Endothelial cell of umbilical vein (primary cell): ENCODE results near the gene SLC39A12. TPM values are rescaled to one million over a fixed set of nuclear protein-coding genes. Genes with fewer than 3 reads are reported as not detected.
A peak's percentile ranks its signal among the peaks of the same experiment; 100 is the strongest.

Source experiments
- BruUV-seq: library from RNA; stranded (reverse); fragments of 400-500 nt; replicated peaks from 2 replicates; lab custom pipeline; 2021; lab: Mats Ljungman, UMichigan
- CTCF ChIA-PET: fragments of 300-600, 350-600 bp; sonication (Branson Sonifier 250); formaldehyde crosslinking; loops from one replicate; lab custom pipeline; 2021; ENCODE audit warnings: antibody characterized with exemption, inconsistent platforms; lab: Charles Lee
- POLR2A ChIA-PET: fragments of 300-600, 350-600 bp; sonication (Branson Sonifier 250); formaldehyde crosslinking; loops from one replicate; lab custom pipeline; 2021; ENCODE audit warnings: antibody characterized with exemption, inconsistent platforms; lab: Charles Lee
- DNase-seq: peaks from one replicate; pipeline ENCODE4 v3.0.0-alpha.2; 2011; ENCODE audit warnings: low read depth, low spot score
- FAIRE-seq: peaks from 2 replicates; lab custom pipeline; 2011; peaks lifted over from hg19 to GRCh38; lab: Jason Lieb, UNC
- H2AFZ ChIP-seq: 2 replicates; pipeline ENCODE4 v1.6.0; 2012; ENCODE audit warnings: low read depth, low read length, control low read depth, inconsistent platforms
- H3K27ac ChIP-seq: 2 replicates; pipeline ENCODE4 v1.5.1; 2011; ENCODE audit warnings: low read depth, mild to moderate bottlenecking, control low read depth, low read length, moderate library complexity; ENCODE audit not compliant: insufficient read depth
- H3K27me3 ChIP-seq, 2 experiments: 2 replicates each; pipeline versions ENCODE4 v1.6.0 to v1.6.1; 2011; ENCODE audit warnings: low read length in 2 of 2, mixed read lengths in 1 of 2; ENCODE audit not compliant: control insufficient read depth in 2 of 2, insufficient read depth in 2 of 2
- H3K36me3 ChIP-seq, 2 experiments: 2 replicates in 1 of 2; 3 replicates in 1 of 2; pipeline ENCODE4 v1.5.1; 2011; ENCODE audit warnings: low read length in 2 of 2, mild to moderate bottlenecking in 1 of 2, moderate library complexity in 1 of 2; ENCODE audit not compliant: control insufficient read depth in 2 of 2, insufficient read depth in 2 of 2; ENCODE audit errors: extremely low read depth in 1 of 2
- H3K4me1 ChIP-seq: 3 replicates; pipeline ENCODE4 v1.5.1; 2011; ENCODE audit warnings: mild to moderate bottlenecking, low read length; ENCODE audit not compliant: control insufficient read depth, insufficient read depth; ENCODE audit errors: extremely low read depth
- H3K4me2 ChIP-seq: 2 replicates; pipeline ENCODE4 v1.6.1; 2011; ENCODE audit warnings: low read length, control low read depth, mixed read lengths; ENCODE audit not compliant: insufficient read depth
- H3K4me3 ChIP-seq, 3 experiments: fragments of 200-600 bp in 1 of 3; sonication (generic), shearing (Covaris generic) in 1 of 3; replicated peaks in 1 of 3; 2 replicates each; pipeline ENCODE4 v1.5.1; 2011 to 2016; ENCODE audit warnings: control low read depth in 3 of 3, low read length in 3 of 3, mild to moderate bottlenecking in 2 of 3, inconsistent platforms in 1 of 3, low read depth in 1 of 3, moderate library complexity in 1 of 3; ENCODE audit not compliant: insufficient read depth in 1 of 3
- H3K79me2 ChIP-seq: 2 replicates; pipeline ENCODE4 v1.6.0; 2012; ENCODE audit warnings: low read length, inconsistent platforms; ENCODE audit not compliant: control insufficient read depth, insufficient read depth
- H3K9ac ChIP-seq: replicated peaks from 2 replicates; pipeline ENCODE3; 2011; ENCODE audit warnings: low read length, control low read depth; ENCODE audit not compliant: insufficient read depth; ENCODE audit errors: extremely low read depth
- H3K9me1 ChIP-seq: replicated peaks from 3 replicates; pipeline ENCODE4 v1.6.0; 2011; ENCODE audit warnings: mild to moderate bottlenecking, low read length; ENCODE audit not compliant: control insufficient read depth, insufficient read depth; ENCODE audit errors: extremely low read depth
- H3K9me3 ChIP-seq: replicated peaks from 2 replicates; pipeline ENCODE4 v1.5.1; 2012; ENCODE audit warnings: low read length, inconsistent platforms; ENCODE audit not compliant: control insufficient read depth, insufficient read depth
- H4K20me1 ChIP-seq: replicated peaks from 2 replicates; pipeline ENCODE3; 2011; ENCODE audit warnings: mild to moderate bottlenecking, low read length; ENCODE audit not compliant: control insufficient read depth, insufficient read depth; ENCODE audit errors: extremely low read depth
- EZH2 ChIP-seq: IDR thresholded peaks from 2 replicates; pipeline ENCODE4 v1.6.1; 2012; ENCODE audit warnings: borderline replicate concordance, low read depth, mild to moderate bottlenecking, moderate library complexity, low read length, inconsistent platforms; ENCODE audit not compliant: severe bottlenecking
- FOS ChIP-seq: IDR thresholded peaks from 2 replicates; pipeline ENCODE4 v1.6.1; 2011; ENCODE audit warnings: mild to moderate bottlenecking, low read length, moderate library complexity, borderline replicate concordance; ENCODE audit not compliant: insufficient read depth
- GATA2 ChIP-seq: IDR thresholded peaks from 2 replicates; pipeline ENCODE4 v1.7.0; 2011; ENCODE audit warnings: low read depth, mild to moderate bottlenecking, moderate library complexity, mixed read lengths, low read length; ENCODE audit not compliant: insufficient read length, insufficient read depth
- JUN ChIP-seq: IDR thresholded peaks from 2 replicates; pipeline ENCODE4 v1.6.1; 2011; ENCODE audit warnings: borderline replicate concordance, low read depth; ENCODE audit not compliant: insufficient read length, insufficient read depth
- MYC ChIP-seq: IDR thresholded peaks from one replicate; pipeline ENCODE4 v1.6.1; 2011; ENCODE audit warnings: mild to moderate bottlenecking, low read depth, low read length
- POLR2A ChIP-seq: IDR thresholded peaks from 2 replicates; pipeline ENCODE4 v1.6.1; 2012; ENCODE audit warnings: low read depth, mild to moderate bottlenecking, control low read depth, low read length
- POLR2AphosphoS5 ChIP-seq: IDR thresholded peaks from 2 replicates; pipeline ENCODE4 v1.6.1; 2012; ENCODE audit warnings: low read depth, mild to moderate bottlenecking, control low read depth, low read length, moderate library complexity; ENCODE audit not compliant: insufficient read depth
- dilution Hi-C: fragments of 300-500 bp; cut with MboI; formaldehyde crosslinking; loops from one replicate; pipeline ENCODE4 v1.15.0; 2019; ENCODE audit warnings: low sequenced_read_pairs; ENCODE audit not compliant: extremely low pct_ligation_motif_present
- intact Hi-C: fragments of 100-400 bp; cut with micrococcal nuclease; formaldehyde crosslinking; loops from one replicate; pipeline ENCODE4 v1.10.0; 2022
- polyA plus RNA-seq, 4 experiments: library from polyadenylated mRNA; depleted of rRNA in 3 of 4; stranded (reverse) in 3 of 4; unstranded in 1 of 4; fragments of >200 nt; gene quantifications; 2 replicates each; pipeline versions ENCODE4 v1.2.1 to v1.2.3, GENCODE V29; 2011 to 2012; ENCODE audit warnings: missing spikeins in 1 of 4
- total RNA-seq: library from RNA; stranded (reverse); gene quantifications from 2 replicates; pipeline ENCODE4 v1.2.3, GENCODE V29; 2021
- TF ChIP-seq, protein P1 (sequence below): IDR thresholded peaks from 2 replicates; pipeline ENCODE4 v1.6.1; 2011; ENCODE audit not compliant: insufficient read depth, insufficient read length
- TF ChIP-seq, protein P2 (sequence below), 2 donors: IDR thresholded peaks; 1 replicate in 1 of 2; 2 replicates in 1 of 2; pipeline ENCODE4 v1.5.1; 2011; ENCODE audit warnings: low read length in 2 of 2, mild to moderate bottlenecking in 2 of 2, moderate library complexity in 2 of 2, control low read depth in 1 of 2, inconsistent platforms in 1 of 2, low read depth in 1 of 2; ENCODE audit not compliant: insufficient read depth in 1 of 2; ENCODE audit errors: extremely low read depth in 1 of 2

Gene SLC39A12
- total and polyA plus RNA-seq, 2 donors (not counting 3 experiments of a cell fraction or from before 2014, with no cell fraction given): not detected

DNA sequence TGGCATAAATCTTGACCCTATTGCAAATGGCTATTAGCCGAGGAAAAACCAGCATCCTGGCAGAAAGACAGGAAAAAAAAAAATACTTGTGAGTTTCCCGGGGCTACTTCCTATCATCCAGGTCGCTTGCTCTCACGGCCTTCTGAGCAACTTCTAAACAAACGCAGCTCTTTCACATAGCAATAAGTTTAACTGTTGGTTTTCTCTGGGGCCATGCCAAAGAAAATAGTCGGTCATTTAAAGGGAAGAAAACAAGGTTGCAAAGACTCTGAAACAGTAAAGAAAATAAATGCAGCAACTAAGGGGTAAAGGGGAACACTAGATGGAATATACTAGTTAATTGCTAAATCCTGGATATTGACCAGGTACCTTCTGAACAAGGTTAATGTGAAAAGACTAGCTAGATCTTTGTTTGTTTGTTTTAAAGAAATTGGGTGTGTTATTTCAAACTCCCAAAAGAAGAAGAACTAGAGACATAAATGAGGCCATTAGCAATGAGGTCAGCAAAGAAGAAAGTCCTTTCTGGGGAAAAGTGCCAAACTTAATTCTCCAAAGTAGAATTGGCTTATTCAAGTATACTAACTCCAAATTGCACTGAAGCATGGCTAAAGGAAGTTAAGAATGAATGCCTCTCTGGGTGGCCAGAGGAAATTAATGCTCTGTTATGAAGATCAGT lies 54.2 kb downstream of the SLC39A12 start:
- DNase-seq: peak; percentile 79
- Histone ChIP-seq H3K4me2 (peak overlapping the region; percentile 35), H2AFZ (no peak overlapping the region), H3K9ac (no peak overlapping the region), H3K27me3 (no peaks in the 10 kb centered on the region), H3K36me3 (no peaks in the 10 kb centered on the region), H3K27ac (no peak overlapping the region), H3K4me1 (peaks cover 3% of the 10 kb centered on the region), H3K9me3 (no peaks in the 10 kb centered on the region), H3K79me2 (no peaks in the 10 kb centered on the region), H4K20me1 (no peaks in the 10 kb centered on the region), H3K9me1 (no peaks in the 10 kb centered on the region), H3K4me3 (no peak overlapping the region)
- ChIA-PET POLR2A (no interaction called here), CTCF (no interaction called here)
- no peak for FAIRE-seq
- dilution Hi-C loops (no loop called here), intact Hi-C loops (no loop called here)
- BruUV-seq: no TSS peak
- TF ChIP-seq FOS (no peak), MYC (no peak), POLR2A (no peak), GATA2 (no peak), POLR2AphosphoS5 (no peak), JUN (no peak), EZH2 (no peak)
- TF ChIP-seq, protein P1, sequence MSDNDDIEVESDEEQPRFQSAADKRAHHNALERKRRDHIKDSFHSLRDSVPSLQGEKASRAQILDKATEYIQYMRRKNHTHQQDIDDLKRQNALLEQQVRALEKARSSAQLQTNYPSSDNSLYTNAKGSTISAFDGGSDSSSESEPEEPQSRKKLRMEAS: no peak
- TF ChIP-seq, protein P2, sequence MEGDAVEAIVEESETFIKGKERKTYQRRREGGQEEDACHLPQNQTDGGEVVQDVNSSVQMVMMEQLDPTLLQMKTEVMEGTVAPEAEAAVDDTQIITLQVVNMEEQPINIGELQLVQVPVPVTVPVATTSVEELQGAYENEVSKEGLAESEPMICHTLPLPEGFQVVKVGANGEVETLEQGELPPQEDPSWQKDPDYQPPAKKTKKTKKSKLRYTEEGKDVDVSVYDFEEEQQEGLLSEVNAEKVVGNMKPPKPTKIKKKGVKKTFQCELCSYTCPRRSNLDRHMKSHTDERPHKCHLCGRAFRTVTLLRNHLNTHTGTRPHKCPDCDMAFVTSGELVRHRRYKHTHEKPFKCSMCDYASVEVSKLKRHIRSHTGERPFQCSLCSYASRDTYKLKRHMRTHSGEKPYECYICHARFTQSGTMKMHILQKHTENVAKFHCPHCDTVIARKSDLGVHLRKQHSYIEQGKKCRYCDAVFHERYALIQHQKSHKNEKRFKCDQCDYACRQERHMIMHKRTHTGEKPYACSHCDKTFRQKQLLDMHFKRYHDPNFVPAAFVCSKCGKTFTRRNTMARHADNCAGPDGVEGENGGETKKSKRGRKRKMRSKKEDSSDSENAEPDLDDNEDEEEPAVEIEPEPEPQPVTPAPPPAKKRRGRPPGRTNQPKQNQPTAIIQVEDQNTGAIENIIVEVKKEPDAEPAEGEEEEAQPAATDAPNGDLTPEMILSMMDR (IDR thresholded peaks at IDR 0.05; ENCODE audit: extremely low read depth in 1 of 2, insufficient read depth in 1 of 2, low read depth in 1 of 2, low read length in 2 of 2): no peak
